IMR-90 (cell line): ENCODE measurements around the gene SDS.

ENCODE experiments used
- CEBPB ChIP-seq: IDR thresholded peaks from 2 replicates; pipeline ENCODE4 v1.6.1; 2012; ENCODE audit warnings: low read depth, low read length, improper control_type of control experiment
- FOS ChIP-seq: fragments of 150-350 bp; IDR thresholded peaks from 2 replicates; pipeline ENCODE4 v1.6.1; 2016; ENCODE audit warnings: low read depth, low read length
- MXI1 ChIP-seq: IDR thresholded peaks from 2 replicates; pipeline ENCODE4 v1.6.1; 2012; ENCODE audit warnings: low read depth, mild to moderate bottlenecking, low read length, moderate library complexity, borderline replicate concordance
- POLR2A ChIP-seq: IDR thresholded peaks from 2 replicates; pipeline ENCODE4 v1.6.1; 2012; ENCODE audit warnings: mild to moderate bottlenecking, low read depth, low read length
- RCOR1 ChIP-seq: IDR thresholded peaks from 2 replicates; pipeline ENCODE4 v1.6.1; 2012; ENCODE audit warnings: mild to moderate bottlenecking, low read length, improper control_type of control experiment; ENCODE audit not compliant: insufficient replicate concordance
- RFX5 ChIP-seq: IDR thresholded peaks from 2 replicates; pipeline ENCODE4 v1.8.0; 2012; ENCODE audit warnings: low read depth, mild to moderate bottlenecking, low read length, moderate library complexity
- SMC3 ChIP-seq: fragments of 150-350 bp; IDR thresholded peaks from 2 replicates; pipeline ENCODE4 v1.6.1; 2016; ENCODE audit warnings: low read depth, mild to moderate bottlenecking, antibody characterized with exemption, low read length, moderate library complexity
- TF ChIP-seq, protein P1 (sequence below): fragments of 150-350 bp; IDR thresholded peaks from 2 replicates; pipeline ENCODE4 v1.6.1; 2017; ENCODE audit warnings: mild to moderate bottlenecking, antibody characterized with exemption, low read length, low read depth
- TF ChIP-seq, protein P2 (sequence below): conservative IDR thresholded peaks from 2 replicates; pipeline ENCODE4 v1.5.1; 2012; ENCODE audit warnings: mild to moderate bottlenecking, low read depth, low read length, improper control_type of control experiment

DNA sequence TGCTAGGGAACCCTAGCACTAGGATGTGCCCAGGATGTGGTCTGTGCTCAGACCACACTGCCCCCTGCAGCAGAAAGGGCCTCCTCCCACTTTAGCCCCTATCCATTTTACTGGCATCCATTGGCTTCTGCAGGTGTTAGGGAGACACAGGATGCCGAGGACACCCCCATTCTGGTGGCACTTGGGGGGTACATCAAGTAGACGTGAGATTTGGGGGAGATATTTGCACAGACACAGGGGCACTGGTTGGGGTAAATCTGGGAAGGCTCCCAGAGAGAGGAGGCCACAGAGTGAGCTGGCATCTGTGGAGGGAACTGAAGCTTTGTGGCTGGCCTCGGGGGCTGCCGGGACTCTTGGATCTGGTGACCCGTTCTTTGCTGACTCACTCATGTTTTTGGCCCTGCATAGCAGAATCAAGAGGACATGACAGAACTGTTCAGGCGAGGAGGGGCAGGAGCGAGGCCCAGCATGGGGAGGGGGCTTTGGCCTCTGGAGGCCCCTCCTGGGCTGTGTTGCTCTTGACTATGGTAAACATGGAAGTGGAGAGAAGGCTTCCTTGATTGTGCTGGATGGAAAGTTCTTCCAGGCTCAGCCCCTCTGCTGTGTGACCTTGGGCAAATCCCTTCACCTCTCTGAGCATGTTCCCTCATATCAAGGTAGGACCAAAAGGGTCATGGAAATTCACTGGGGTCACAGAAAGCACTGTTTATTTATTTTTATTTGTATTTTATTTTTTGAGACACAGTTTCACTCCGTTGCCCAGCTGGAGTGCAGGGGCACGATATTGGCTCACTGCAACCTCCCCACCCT, 43.5 kb downstream of the SDS start:
- TF ChIP-seq, protein P1, sequence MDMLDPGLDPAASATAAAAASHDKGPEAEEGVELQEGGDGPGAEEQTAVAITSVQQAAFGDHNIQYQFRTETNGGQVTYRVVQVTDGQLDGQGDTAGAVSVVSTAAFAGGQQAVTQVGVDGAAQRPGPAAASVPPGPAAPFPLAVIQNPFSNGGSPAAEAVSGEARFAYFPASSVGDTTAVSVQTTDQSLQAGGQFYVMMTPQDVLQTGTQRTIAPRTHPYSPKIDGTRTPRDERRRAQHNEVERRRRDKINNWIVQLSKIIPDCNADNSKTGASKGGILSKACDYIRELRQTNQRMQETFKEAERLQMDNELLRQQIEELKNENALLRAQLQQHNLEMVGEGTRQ, result no peak
- TF ChIP-seq, protein P2, sequence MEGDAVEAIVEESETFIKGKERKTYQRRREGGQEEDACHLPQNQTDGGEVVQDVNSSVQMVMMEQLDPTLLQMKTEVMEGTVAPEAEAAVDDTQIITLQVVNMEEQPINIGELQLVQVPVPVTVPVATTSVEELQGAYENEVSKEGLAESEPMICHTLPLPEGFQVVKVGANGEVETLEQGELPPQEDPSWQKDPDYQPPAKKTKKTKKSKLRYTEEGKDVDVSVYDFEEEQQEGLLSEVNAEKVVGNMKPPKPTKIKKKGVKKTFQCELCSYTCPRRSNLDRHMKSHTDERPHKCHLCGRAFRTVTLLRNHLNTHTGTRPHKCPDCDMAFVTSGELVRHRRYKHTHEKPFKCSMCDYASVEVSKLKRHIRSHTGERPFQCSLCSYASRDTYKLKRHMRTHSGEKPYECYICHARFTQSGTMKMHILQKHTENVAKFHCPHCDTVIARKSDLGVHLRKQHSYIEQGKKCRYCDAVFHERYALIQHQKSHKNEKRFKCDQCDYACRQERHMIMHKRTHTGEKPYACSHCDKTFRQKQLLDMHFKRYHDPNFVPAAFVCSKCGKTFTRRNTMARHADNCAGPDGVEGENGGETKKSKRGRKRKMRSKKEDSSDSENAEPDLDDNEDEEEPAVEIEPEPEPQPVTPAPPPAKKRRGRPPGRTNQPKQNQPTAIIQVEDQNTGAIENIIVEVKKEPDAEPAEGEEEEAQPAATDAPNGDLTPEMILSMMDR, result 0 out of 2 replicates have a peak, but pooled peaks have one; percentile 21
- no peak for TF ChIP-seq POLR2A
- TF ChIP-seq SMC3, result no peak
- TF ChIP-seq FOS, result no peak
- TF ChIP-seq RFX5, result no peak
- no peak for TF ChIP-seq MXI1
- no peak for TF ChIP-seq CEBPB
- no peak for TF ChIP-seq RCOR1
